T47D (cell line): Measurements from ENCODE around the gene TPBGL.

Source experiments
- DNase-seq, 2 experiments: peaks; one replicate each; pipeline versions ENCODE4 v3.0.0 to v3.0.0-alpha.2; 2011 to 2012; ENCODE audit warnings: low read depth in 1 of 2, low spot score in 1 of 2
- JUND ChIP-seq: IDR thresholded peaks from 2 replicates; pipeline ENCODE4 v1.6.1; 2012; ENCODE audit warnings: low read depth
- in situ Hi-C: cut with HindIII; loops from 2 replicates; pipeline ENCODE4 v1.10.0; 2016; ENCODE audit warnings: low sequenced_read_pairs, low pct_unique_long_range_greater_than_20kb

TPBGL gene

DNA sequence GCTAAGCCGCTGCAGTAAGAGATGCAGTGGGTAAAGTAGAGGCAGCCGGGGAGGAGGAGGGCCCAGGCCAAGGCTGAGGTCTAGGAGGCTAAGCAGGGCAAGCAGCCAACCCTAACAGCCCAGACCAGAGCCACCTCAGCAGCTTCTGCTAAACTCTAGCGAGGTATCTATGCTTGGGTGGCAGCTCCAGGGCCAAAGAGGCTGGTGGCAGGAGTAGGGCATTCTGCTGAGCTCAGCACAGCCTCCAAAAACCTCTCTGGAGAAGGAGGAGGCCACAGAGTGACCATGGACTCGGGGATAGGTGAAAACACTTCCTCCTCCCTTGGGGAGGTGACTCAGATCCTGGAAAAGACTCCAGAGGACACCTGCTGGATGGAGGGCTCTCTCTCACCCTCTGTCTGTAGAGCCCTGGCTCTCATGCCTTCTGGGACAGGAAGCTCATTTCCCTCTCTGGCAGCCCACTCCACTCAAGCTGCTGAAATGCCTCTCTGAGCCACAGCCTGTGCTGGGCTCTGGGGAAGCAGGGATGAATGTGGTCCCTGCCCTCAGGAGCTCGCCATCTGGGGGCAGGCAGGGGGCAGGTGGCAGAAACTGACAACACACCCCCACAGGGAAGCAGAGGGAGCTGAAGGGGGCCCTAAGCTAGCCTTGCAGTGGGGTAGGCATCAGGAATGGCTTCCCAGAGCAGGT lies 16.5 kb upstream of the TPBGL start:
- in situ Hi-C loops = no loop called here
- TF ChIP-seq JUND = no peak
- DNase-seq = peak in 1 of 2 experiments; percentile 23

DNA sequence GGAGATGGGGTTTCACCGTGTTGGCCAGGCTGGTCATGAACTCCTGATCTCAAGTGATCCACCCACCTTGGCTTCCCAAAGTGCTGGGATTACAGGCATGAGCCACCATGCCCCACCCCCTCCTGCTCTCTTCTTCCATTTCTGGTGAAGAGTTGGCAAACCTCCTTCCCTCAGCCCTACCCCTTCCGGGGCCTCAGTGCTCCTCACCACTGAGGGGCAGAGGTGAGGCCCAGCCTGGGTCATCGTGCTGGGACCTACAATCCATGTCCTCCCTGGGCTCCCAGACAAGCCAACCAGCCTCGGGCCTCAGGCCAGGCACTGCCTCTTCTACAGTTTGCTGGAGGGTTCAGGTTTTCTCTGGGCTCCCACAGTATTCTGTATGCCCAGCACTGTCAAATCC lies 14.8 kb upstream of the TPBGL start:
- in situ Hi-C loops = no loop called here
- no peak for TF ChIP-seq JUND
- no peak for DNase-seq

DNA sequence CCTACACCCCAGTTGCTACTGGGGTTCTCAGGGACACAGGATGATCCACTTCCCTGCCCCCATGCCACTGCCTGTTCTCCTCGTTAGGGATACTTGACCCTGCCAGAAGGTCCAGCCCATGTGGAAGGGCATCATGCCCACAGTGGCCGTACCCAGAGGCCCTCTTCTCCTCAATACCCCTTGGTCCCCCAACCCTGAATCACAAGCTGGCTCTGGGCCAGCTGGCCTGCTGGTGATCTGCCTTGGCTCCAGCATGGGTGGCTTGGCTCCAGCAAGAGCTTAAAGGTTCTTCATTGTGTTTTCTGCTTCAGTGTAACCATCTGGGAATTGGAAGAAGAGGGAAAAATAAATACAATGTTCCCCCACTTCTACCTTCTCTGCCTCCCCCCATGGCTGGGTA lies 11.1 kb upstream of the TPBGL start:
- in situ Hi-C loops = no loop called here
- no peak for DNase-seq
- TF ChIP-seq JUND = no peak

DNA sequence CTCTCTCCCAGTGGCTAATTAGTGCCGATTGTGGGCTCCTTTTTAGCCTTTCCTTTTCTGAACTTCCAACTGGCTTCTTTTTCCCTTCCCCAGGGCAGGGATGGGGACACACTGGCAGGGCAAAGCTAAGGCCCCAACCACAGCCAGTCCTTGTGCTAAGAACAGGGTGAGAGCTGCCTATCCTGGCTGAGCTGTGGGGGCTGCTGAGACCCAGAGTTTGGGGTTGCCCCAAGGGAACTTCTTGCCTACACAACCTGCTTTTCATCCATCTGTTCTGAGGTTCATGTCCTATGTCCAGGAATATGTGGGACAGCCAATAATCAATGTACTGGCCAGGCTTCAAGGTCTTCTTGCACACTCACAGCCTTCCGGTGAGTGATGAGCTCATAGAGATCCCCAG lies 10.0 kb upstream of the TPBGL start:
- TF ChIP-seq JUND = no peak
- in situ Hi-C loops = no loop called here
- no peak for DNase-seq

DNA sequence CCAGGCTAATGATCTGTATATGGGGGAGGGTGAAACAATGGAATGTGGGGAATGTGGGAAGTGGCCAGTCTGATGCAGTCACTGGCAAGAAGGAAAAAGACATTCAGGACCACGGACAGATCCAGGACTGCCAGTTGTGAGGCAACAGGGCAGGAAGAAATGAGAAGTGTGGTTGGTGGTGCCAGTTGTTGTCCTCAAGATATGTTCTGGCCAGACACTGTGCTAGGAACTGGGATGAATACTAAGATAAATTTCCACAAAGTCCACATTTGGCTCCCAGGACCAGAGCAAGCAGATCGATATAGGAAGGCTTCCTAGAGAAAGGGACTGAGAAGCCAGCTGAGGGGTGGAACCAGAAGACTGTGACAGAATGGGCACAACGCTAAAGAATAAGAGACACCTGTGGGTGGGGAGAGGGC lies 6.8 kb upstream of the TPBGL start:
- TF ChIP-seq JUND = no peak
- DNase-seq = peak; percentile 79 to 90
- in situ Hi-C loops = no loop called here

DNA sequence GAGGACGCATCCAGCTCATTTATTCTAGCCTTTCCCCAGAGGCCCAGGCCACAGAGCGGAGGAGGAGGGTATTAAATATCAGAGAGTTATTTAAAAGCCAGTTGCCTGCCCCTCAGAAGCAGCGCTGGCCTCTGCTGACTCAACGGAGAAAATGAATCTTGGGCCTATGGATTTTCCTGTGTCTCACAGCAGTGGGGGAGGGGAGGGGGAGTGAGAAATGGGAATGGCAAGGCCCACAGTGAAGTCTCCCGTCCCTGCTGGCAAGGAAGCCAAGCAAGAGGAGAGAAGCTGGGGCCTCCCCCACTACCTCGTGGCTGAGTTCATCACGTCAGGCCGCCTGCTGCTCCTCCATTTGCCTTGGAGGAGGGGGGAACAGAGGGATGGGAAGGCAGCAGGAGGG lies 4.5 kb upstream of the TPBGL start:
- no peak for TF ChIP-seq JUND
- no peak for DNase-seq
- in situ Hi-C loops = no loop called here

DNA sequence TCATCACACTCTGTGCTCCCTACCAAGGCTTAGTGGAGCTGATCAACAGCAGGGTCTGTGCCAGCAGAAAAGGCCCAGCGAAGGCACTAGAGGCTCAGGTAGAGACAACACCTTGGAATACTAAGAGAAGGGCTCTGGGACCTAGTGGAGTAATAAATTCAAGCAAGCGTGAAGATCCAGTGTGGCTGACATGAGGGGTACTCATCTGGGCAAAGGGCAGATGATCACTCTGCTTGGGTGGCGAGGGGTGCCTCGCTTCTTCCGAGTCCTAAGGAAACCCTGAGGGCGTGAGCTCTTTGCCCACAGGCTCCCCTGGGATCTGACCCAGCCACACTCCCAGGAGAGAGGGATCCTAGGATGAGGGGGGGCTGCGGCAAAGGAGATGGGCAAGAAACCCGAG lies 3.5 kb upstream of the TPBGL start:
- no peak for DNase-seq
- in situ Hi-C loops = no loop called here

DNA sequence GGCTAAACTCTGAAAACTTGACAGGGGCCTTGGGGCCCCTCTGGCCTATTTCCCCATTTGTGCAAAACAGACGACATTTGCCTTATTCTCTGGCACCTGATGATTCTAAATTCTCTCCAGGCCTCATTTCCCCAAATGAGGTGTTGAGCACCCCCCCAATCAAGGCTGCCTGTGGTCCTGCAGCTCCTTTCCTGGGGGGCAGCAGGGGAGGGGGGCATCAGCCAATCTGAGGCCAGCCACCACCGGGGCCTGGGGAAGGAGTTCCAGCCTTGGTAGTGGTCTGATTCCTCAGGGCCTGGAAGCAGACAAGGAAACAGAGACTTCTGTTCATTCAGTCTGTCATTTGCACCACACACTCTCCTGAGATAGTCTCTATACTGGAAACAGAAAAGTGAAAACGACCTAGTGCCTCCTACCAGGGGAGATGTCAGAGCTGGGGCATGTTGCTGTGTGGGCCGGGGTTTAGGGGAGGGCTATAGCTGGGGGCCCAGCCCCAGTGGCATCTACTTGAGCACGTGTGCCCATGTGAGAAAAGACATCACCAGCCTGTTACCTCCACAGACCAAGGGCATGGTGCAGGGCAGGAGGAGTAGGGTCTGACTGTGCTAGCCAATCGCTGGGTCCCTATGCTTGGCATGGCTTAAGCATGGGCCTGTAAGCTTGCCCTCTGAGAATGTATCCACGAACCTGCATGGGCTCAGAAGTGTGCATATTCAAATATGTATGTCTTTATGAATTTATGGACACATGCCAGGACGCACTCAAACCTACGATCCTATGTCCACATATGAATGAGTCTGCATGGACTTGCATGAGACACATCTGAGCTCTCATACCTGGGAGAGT lies 1.8 kb upstream of the TPBGL start:
- TF ChIP-seq JUND = no peak
- in situ Hi-C loops = no loop called here
- DNase-seq = no peak

More for the DNA sequence above, 3.5 kb upstream of the TPBGL start:
- no peak for TF ChIP-seq JUND

DNA sequence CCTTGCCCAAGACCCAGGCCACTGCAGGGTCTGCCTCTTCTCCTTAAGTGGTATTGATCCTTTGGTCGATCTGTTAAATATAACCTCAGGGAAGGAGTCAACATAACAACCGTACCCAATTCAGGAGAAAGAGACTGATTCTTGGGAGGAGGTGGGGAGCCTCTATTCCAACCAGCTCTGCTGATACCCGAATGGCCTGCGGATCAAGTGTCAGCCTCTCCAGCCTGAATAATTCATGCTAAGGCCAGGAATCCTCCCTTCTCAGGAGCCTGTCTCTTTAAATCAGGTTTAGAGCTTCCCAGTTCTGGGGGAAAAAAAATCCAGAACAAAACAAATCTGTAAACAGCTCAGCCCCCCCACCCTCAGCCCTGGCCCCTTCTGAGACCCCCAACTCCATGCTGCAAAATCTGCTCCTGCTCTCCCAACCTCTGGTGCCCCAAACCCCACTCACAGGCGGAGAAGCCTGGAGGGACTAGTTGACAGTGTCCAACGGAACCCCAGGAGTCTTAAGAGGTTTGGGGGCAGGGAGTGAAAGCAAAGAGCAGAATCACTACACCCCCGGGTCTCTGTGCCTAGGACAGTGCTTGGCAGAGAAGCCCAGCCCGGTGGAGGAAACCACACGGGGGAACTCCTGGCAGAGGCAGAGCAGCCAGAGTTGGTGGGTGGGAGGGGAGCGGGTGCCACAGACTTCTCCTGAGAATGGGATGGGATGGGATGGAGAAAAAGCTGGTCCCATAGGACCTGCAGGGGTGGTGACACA lies 863 bp upstream of the TPBGL start:
- DNase-seq = no peak
- in situ Hi-C loops = no loop called here
- TF ChIP-seq JUND = no peak

DNA sequence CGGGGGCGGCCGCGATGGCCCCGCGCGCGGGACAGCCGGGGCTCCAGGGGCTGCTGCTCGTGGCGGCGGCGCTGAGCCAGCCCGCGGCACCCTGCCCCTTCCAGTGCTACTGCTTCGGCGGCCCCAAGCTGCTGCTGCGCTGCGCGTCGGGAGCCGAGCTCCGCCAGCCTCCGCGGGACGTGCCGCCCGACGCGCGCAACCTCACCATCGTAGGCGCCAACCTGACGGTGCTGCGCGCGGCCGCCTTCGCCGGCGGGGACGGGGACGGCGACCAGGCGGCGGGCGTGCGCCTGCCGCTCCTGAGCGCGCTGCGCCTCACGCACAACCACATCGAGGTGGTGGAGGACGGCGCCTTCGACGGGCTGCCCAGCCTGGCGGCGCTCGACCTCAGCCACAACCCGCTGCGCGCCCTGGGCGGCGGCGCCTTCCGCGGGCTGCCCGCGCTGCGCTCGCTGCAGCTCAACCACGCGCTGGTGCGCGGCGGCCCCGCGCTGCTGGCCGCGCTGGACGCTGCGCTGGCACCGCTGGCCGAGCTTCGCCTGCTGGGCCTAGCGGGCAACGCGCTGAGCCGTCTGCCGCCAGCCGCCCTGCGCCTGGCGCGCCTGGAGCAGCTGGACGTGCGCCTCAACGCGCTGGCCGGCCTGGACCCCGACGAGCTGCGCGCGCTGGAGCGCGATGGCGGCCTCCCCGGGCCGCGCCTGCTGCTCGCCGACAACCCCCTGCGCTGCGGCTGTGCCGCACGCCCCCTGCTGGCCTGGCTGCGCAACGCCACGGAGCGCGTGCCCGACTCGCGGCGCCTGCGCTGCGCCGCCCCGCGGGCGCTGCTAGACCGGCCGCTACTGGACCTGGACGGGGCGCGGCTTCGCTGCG lies 697 bp downstream of the TPBGL start:
- peak; percentile 90 to 99 for DNase-seq
- in situ Hi-C loops = no loop called here
- no peak for TF ChIP-seq JUND

DNA sequence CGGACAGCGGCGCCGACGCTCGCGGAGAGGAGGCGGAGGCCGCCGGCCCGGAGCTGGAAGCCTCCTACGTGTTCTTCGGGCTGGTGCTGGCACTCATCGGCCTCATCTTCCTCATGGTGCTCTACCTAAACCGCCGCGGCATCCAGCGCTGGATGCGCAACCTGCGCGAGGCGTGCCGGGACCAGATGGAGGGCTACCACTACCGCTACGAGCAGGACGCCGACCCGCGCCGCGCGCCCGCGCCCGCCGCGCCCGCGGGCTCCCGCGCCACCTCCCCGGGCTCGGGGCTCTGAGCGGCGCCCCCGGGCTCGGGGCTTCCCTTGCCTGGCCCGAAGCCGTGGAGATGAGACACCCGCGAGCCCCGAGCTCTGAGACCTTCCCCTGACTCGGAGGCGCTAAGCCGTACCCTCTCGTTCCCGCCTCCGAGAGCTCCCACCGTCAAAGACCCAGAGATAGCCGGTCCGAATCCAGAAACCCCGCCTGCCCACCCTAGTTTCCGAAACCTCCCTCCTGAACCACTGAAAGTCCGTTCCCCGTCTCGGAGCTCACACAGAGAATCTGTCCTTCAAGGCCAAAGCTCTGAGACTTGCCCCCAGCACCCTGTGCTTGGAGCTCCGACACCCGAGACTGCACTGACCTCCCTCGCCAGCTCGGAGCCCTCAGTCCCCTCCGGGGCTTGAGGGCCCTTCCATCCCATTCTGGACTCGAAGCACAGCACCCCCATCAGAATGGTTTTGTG lies 1.5 kb downstream of the TPBGL start:
- TF ChIP-seq JUND = no peak
- in situ Hi-C loops = no loop called here
- DNase-seq = no peak
